ENCODE measurements around the gene PCDHA8. TPM values are rescaled to one million over a fixed set of nuclear protein-coding genes. Genes with fewer than 3 reads are reported as not detected.

The PCDHA8 gene
- total and polyA plus RNA-seq, 2 of the 8 experiments (the other 6 are each of a cell fraction or from before 2014, with no cell fraction given): 0.14 to 0.52 TPM

DNA sequence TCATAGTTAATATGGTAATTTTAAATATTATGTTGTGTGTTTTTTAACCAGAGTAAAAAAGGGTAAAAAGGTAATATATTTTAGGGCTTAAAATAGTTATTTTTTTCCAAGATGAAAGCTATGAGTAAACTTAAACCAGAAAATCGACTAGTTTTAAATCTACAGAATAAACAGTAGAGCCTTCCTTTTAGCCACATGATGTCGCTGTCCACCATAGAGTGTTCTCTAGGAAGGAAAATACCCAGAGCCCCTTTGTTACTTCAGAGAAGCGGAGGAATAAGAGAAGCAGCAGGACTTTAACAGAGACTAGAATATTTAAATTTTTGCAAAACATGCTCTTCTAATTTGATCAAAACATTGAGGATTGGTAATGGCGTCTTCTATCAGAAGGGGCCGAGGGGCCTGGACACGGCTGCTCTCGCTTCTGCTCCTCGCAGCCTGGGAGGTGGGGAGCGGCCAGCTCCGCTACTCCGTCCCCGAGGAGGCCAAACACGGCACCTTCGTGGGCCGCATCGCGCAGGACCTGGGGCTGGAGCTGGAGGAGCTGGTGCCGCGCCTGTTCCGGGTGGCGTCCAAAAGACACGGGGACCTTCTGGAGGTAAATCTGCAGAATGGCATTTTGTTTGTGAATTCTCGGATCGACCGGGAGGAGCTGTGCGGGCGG, 46.3 kb upstream of the PCDHA8 start, which contains the start of gene PCDHA2:
PCDHA2 (plus strand) TSS at position 258 of the 664 bp plus-strand sequence.
- ChIA-PET POLR2A (ENCODE audit: partially characterized antibody) (interaction anchor here (1.5 to 1.6 kb wide), 2 partner anchors 9 to 13 kb away, joined by 3 to 4 read pairs; partner anchors contain the start of gene PCDHA1), CTCF (ENCODE audit: partially characterized antibody) (interaction anchor here (0.6 to 5.7 kb wide), 30 partner anchors 9 to 719 kb away, joined by 3 to 59 read pairs (median 4); partner anchors contain the start of genes PCDHA1, PCDHA4, PCDHA6 and PCDHA8)
- Histone ChIP-seq H4K20me1 (replicated peaks in 1 of 2; ENCODE audit: control insufficient read depth in 1 of 2, insufficient read depth in 2 of 2, low read length in 2 of 2) (no peaks in the 10 kb centered on the region), H3K18ac (ENCODE audit: extremely low read depth, low read length) (no peak within 1 kb of the TSS), H2BK15ac (ENCODE audit: low read length) (no peak within 1 kb of the TSS), H3K36me3 (ENCODE audit: control insufficient read depth in 2 of 4, insufficient read depth in 4 of 4, low read length in 3 of 4) (peaks cover 0 to 10% (median 0%) of the 10 kb centered on the region in 4 experiments; a peak in 1 of 8 replicates), H3K14ac (ENCODE audit: insufficient read length) (no peak within 1 kb of the TSS), H3K23me2 (ENCODE audit: low read depth, low read length) (no peaks in the 10 kb centered on the region), H3K27me3 (replicated peaks in 1 of 4; ENCODE audit: control insufficient read depth in 3 of 4, extremely low read depth in 1 of 4, insufficient read depth in 3 of 4, low read length in 3 of 4) (no peaks in the 10 kb centered on the region), H3K4me2 (ENCODE audit: insufficient read depth in 1 of 2, low read depth in 2 of 2, low read length in 2 of 2) (peak within 1 kb of the TSS; percentile 56 to 81), H3K4me3 (ENCODE audit: extremely low read depth in 1 of 4, insufficient read depth in 2 of 4, low read depth in 3 of 4, low read length in 4 of 4) (peak within 1 kb of the TSS; percentile 51 to 86 (median 58)), H3K23ac (ENCODE audit: insufficient read length) (no peak within 1 kb of the TSS), H2AFZ (ENCODE audit: low read length) (peak within 1 kb of the TSS; percentile 86; the same call in 1 of the 2 replicates), H2BK12ac (ENCODE audit: low read depth, low read length) (no peak within 1 kb of the TSS), H3K56ac (replicated peaks; ENCODE audit: insufficient read length, low read depth, low read length) (no peak within 1 kb of the TSS), H3K4me1 (replicated peaks in 1 of 4; ENCODE audit: control insufficient read depth in 3 of 4, insufficient read depth in 4 of 4, low read length in 3 of 4) (no peaks in the 10 kb centered on the region), H2BK5ac (ENCODE audit: low read depth, low read length) (no peak within 1 kb of the TSS), H3K9ac (replicated peaks in 1 of 4; ENCODE audit: extremely low read depth in 1 of 4, low read depth in 3 of 4, low read length in 3 of 4) (no peak within 1 kb of the TSS; a peak in 1 of 7 replicates), H4K8ac (ENCODE audit: extremely low read depth, insufficient read depth, low read length) (no peak within 1 kb of the TSS), H3K79me1 (ENCODE audit: low read depth, low read length) (no peaks in the 10 kb centered on the region), H4K91ac (replicated peaks; ENCODE audit: insufficient read length, low read length) (no peak within 1 kb of the TSS), H2AK5ac (ENCODE audit: low read depth, low read length) (no peak within 1 kb of the TSS), H2BK20ac (ENCODE audit: low read length) (no peak within 1 kb of the TSS), H3K79me2 (ENCODE audit: control insufficient read depth in 1 of 2, insufficient read depth in 2 of 2, low read length in 2 of 2) (no peaks in the 10 kb centered on the region), H2BK120ac (replicated peaks; ENCODE audit: low read depth, low read length) (no peak within 1 kb of the TSS), H3K4ac (replicated peaks; ENCODE audit: insufficient read length, low read depth, low read length) (no peak within 1 kb of the TSS), H3K9me3 (ENCODE audit: insufficient read depth in 2 of 2, low read depth in 1 of 2, low read length in 1 of 2) (peaks cover 3 to 16% of the 10 kb centered on the region in 2 experiments; a peak in 3 of 4 replicates), H3K27ac (ENCODE audit: low read depth, low read length) (no peak within 1 kb of the TSS), H4K5ac (ENCODE audit: insufficient read length, low read depth, low read length) (no peak within 1 kb of the TSS)
- WGBS, 2 experiments (ENCODE audit: extremely low coverage in 1 of 2, insufficient coverage in 1 of 2, insufficient read length in 1 of 2, insufficient replicate concordance in 2 of 2, low coverage in 1 of 2, low lambda C conversion rate in 2 of 2, missing lambda C conversion rate in 1 of 2): 46% methylated on average over 27 of the region's 27 CpGs; no CpG with 5 or more reads in 1 of the 2 experiments
- TF ChIP-seq, protein P1, sequence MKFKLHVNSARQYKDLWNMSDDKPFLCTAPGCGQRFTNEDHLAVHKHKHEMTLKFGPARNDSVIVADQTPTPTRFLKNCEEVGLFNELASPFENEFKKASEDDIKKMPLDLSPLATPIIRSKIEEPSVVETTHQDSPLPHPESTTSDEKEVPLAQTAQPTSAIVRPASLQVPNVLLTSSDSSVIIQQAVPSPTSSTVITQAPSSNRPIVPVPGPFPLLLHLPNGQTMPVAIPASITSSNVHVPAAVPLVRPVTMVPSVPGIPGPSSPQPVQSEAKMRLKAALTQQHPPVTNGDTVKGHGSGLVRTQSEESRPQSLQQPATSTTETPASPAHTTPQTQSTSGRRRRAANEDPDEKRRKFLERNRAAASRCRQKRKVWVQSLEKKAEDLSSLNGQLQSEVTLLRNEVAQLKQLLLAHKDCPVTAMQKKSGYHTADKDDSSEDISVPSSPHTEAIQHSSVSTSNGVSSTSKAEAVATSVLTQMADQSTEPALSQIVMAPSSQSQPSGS (IDR thresholded peaks at IDR 0.05; ENCODE audit: low read length): no peak
- TF ChIP-seq KDM4A (IDR thresholded peaks at IDR 0.05; ENCODE audit: low read depth, low read length, severe bottlenecking) (peak; percentile 48), RAD21 (IDR thresholded peaks at IDR 0.05 in 1 of 2, conservative IDR thresholded peaks at IDR 0.05 in 1 of 2; ENCODE audit: low read depth in 2 of 2, low read length in 2 of 2) (peak; percentile 45 to 54), ZNF274 (IDR thresholded peaks at IDR 0.05; ENCODE audit: borderline replicate concordance, extremely low read depth, low read length) (no peak), ASH2L (IDR thresholded peaks at IDR 0.05; ENCODE audit: low read length) (peak; percentile 30)
- TF ChIP-seq, protein P2, sequence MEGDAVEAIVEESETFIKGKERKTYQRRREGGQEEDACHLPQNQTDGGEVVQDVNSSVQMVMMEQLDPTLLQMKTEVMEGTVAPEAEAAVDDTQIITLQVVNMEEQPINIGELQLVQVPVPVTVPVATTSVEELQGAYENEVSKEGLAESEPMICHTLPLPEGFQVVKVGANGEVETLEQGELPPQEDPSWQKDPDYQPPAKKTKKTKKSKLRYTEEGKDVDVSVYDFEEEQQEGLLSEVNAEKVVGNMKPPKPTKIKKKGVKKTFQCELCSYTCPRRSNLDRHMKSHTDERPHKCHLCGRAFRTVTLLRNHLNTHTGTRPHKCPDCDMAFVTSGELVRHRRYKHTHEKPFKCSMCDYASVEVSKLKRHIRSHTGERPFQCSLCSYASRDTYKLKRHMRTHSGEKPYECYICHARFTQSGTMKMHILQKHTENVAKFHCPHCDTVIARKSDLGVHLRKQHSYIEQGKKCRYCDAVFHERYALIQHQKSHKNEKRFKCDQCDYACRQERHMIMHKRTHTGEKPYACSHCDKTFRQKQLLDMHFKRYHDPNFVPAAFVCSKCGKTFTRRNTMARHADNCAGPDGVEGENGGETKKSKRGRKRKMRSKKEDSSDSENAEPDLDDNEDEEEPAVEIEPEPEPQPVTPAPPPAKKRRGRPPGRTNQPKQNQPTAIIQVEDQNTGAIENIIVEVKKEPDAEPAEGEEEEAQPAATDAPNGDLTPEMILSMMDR (IDR thresholded peaks at IDR 0.05; ENCODE audit: control extremely low read depth in 1 of 3, insufficient read depth in 1 of 3, low read depth in 1 of 3, low read length in 3 of 3): peak in 2 of 3 experiments; percentile 38 to 47; a peak in 2 of 4 replicates
- FAIRE-seq (no peak), DNase-seq (ENCODE audit: low read depth in 1 of 2, low spot score in 2 of 2) (peak in 1 of 2 experiments; percentile 58)
